ENCODE data around the gene CHD2.
A peak's percentile ranks its signal among the peaks of the same experiment; 100 is the strongest.

Gene CHD2

DNA sequence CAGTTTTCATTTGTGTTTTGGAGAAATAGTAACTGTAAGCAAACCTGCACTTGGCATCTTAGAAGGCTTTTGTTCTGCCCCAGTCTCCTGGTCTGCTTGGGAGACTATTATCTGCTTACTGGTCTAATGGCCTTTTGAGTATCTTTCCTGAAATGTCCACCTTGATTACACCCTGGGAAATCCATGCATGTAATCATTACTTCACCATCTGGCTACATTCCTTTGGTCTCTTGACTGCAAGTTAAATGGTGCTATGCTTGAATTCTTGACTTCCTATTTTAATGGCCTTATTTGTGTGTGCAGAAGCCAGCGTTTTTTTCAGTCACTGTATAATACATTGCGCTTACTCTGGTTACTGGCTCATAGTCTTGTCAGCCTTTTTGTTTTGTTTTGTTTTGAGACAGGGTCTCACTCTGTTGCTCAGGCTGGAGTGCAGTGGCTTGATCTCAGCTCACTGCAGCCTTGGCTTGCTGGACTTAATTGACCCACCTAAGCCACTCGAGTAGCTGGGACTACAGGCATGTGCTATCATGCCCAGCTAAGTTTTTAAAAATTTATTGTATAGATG, 30.0 kb downstream of the CHD2 start:
- peak; percentile 20 to 21 for DNase-seq (ENCODE audit: low read depth in 2 of 2)

DNA sequence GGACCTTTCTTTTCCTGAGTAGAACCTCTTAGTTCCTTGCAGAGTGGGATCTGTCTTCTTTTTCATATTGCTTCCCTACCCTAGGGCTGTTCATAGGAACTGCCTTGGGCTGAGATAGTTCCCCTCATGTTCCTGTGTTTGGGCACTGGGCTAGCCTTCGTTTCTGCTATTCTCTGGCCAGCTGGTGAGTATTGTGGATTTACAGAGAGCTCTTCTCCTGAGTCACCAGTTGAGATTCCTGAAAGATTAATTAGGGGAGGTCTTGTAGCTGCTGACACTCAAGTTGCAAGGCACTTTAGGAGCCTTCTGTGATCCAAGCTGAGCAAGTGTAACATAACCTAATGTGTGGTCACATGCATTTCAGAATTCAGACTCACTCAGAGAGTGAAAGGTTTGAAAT, 30.7 kb downstream of the CHD2 start:
- DNase-seq (ENCODE audit: low read depth in 2 of 2) = peak; percentile 74 to 81

DNA sequence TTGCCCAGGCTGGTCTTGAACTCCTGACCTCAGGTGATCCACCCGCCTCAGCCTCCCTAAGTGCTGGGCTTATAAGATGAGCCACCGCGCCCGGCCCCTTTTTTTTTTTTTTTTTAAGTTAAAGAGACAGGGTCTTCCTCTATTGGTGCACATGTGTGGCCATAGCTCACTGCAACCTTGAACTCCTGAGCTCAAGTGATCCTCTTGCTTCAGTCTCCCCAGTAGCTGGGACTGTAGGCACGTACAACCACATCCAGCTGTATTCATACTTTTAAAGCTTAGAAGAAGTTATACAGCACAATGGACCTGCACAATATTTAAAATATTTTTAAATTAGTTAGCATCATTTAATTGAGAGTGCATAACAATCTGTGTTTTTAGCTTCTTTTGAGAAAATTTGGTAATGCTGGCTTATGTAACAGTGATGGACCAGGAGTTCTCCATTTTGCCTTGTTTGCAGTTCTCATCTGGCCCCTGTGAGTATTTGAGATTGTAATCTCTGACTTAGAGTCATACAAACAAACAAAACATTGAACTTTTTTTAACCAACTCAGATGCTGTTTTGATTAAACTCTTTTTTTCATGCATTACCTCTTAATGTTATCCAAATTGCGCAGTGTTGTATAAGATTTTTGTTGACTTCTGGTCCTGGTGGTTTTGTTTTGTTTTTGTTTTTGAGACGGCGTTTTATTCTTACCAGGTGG, 33.0 kb downstream of the CHD2 start:
- DNase-seq (ENCODE audit: low read depth in 2 of 2) = no peak

DNA sequence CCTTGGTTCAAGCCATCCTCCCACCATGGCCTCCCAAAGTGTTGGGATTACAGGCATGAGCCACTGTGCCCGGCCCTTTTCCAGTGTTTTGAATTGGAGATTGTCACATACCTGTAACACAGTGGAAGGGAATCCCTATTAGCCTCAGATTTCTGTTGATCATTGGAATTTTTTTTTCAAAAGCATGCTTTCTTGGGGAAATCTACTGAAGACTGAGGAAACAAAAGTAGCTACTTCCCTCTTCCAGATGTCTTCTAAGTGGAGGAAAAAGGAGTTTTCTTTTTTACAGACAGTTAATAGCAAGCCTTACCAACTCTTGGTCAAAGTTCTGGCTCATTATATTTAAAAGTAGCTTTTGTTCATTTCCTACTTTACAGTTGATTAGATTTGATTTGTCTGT, 33.7 kb downstream of the CHD2 start:
- DNase-seq (ENCODE audit: low read depth in 2 of 2) = no peak

DNA sequence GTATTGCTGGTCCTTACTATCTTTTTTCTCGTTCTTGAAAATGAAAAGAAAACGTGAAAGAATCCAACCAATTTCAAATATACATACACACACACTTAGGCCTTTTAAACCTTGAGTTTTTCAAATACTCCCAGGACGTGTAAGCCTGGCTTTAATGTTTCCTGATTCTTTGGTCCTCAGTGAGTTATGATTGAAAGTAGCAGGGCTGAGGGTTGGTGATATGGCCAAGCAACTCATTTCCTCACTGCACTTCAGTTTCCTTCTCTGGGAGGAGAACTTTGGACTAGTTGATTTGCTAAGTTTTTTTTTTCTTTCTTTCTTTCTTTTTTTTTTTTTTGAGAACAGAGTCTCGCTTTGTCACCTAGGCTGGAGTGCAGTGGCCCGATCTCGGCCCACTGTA, 34.6 kb downstream of the CHD2 start:
- no peak for DNase-seq (ENCODE audit: low read depth in 2 of 2)

DNA sequence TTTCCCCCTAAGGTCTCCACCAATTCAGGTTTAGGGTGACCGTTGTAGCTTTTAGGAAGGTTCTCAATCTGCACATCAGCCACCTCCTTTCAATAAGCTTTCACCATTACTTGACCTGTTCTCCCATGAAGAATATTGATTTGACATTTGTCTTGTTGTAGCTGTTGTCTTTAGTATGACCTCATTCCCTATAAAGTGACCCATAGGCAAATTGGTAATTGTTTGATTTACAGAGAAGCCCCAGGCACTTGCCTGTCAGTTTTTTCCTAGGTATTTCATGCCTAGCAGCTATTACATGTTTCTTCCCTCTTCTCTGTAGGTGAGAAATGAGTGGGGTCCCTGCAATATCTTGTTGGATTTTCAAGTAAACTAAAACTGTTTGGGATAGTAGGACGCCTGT, 36.0 kb downstream of the CHD2 start:
- DNase-seq (ENCODE audit: low read depth in 2 of 2) = no peak

DNA sequence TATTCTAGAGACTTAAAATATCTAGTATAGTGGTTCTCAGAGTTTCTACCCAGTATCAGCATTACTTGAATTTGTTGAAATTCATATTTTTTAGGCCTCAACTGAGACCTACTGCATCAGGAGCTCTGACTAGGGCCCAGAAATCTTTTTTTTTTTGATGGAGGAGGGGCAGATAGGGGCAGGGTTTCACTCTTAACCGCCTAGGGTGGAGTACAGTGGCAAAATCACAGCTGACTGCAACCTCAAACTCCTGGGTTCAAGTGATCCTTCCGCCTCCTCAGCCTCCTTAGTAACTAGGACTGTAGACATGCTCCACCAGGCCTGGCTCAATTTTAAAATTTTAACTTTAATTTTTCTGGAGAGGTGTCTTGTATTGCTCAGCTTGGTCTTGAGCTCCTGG, 36.6 kb downstream of the CHD2 start:
- no peak for DNase-seq (ENCODE audit: low read depth in 2 of 2)

DNA sequence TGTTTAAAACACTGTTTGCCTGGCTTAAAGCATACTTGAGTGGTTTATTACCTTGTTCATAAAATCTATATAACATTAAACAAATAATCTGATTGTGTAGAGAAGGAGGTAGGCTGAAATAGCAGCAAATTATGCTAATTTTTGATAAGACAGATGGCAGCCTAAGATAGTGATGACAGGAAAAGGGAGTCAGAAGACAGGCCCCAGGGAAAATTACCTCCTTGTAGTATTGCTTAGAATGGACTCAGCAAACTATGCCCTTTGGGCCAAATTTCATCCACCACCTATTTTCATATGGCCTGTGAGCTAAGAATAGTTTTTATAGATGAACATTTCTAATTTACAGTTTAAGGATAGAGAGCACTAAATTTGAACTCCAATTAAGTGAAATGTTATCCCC, 37.8 kb downstream of the CHD2 start:
- no peak for DNase-seq (ENCODE audit: low read depth in 2 of 2)

DNA sequence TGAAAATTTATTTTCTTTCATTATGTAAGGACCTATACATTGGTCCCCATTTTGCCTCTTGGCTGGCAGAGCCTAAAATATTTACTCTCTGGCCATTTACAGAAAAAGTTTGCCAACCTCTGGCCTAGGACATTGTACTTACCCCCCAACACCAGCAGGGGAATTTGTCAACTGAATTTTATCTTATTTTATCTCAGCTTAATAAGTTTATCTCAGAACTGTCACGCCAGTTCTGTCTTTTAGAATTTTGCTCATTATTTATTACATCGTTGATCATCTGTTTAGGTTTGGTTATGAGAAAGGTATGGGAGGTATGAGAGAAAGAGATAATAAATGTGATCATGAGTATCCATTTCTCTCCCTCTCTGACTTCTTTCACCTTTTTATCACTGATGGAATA, 38.3 kb downstream of the CHD2 start:
- no peak for DNase-seq (ENCODE audit: low read depth in 2 of 2)

DNA sequence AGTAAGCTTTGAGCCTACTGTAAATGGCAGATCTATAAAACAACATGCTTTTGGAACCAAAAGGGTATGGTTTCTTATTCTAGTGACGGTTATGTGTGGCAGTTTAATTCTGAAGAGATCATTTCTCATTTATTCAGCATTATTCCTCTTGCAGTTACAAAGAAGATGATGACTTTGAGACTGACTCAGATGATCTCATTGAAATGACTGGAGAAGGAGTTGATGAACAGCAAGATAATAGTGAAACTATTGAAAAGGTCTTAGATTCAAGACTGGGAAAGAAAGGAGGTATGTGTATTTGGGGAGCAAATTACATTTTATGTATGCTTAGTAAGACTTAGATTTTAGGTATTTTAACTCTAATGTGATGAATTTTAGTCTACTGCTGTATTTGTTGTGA, 41.5 kb downstream of the CHD2 start:
- DNase-seq (ENCODE audit: low read depth in 2 of 2) = no peak

DNA sequence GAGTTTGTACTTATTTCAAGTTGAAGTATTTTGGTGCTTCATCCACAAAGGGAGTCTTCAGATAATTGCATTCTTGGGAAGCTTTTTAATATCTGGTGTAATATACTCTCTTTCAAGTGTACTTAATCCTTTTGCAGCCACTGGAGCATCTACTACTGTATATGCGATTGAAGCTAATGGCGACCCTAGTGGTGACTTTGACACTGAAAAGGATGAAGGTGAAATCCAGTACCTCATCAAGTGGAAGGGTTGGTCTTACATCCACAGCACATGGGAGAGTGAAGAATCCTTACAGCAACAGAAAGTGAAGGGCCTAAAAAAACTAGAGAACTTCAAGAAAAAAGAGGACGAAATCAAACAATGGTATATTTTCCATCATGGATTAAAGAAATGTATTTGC, 42.6 kb downstream of the CHD2 start:
- no peak for DNase-seq (ENCODE audit: low read depth in 2 of 2)

DNA sequence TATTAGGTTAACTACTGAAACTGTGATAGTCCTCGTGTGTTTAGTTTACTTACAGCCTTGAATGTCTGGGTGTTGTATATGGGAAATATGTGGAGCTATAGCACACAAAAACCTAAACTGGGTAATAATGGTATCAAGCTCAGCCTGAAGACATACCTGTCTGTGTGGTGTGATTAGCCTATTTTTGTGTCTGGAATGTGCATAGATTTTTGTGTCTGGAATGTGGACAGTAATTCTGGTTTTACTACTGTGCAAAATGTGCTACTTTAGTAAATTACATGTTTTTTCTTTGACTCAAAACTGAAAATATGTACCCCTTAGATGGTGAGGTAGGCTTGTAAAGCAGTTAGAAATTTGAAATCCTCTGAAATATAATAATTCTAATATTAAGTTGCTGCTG, 43.5 kb downstream of the CHD2 start:
- DNase-seq (ENCODE audit: low read depth in 2 of 2) = no peak

DNA sequence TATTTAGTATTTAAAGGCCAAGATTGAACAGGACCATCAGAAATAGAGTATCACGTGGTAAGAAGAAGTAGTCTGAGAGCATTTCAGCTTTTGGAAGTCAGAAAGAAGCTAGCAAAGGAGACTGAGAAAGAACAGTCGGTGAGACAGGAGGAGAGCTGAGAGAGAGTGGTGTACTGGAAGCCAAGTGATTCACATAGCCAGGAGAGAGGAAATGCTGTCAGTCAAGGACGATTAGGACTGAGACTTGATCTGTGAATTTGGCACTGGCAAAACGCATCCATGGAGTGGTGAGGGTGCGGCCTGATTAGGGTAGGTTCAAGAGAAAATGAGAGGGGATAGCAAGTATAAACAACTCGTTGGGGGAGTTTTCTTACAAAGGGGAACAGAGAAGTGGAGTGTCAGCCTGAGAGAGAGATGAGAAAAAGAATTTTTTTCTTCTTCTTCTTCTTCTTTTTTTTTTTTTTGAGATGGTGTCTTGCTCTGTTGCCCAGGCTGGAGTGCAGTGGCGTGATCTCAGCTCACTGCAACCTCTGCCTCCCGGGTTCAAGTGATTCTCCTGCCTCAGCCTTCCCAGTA, 44.9 kb downstream of the CHD2 start:
- no peak for DNase-seq (ENCODE audit: low read depth in 2 of 2)

DNA sequence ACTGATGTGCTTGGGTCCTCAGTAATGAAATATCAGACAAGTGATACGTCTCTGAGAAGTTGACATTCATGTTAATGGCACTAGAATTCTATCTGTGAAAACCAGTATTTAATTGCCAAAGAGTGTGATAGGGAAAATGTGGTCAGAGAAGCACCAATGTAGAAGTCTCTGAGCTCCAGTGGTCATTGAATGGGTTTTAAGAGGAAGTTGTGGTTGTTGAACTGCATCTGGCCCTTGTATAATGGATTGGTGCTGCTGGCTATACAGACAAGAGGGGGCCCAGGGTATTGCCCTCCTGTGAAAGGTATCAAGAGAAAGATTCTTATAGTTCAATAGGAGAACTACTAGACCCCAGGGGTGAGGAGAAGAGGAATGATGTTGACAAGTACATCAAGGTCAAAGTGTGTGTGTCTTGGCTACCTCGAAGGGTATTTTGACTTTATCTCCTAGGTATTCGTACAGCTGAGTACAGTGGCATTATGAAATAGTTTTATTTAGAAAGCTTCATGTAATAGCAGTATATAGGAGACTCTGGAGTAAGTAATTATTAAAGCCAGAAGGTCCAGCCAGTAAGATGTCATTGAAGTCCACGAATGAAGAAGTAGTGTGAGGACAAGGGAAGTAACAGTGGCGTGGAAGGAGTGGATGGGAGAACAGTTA, 47.1 kb downstream of the CHD2 start:
- no peak for DNase-seq (ENCODE audit: low read depth in 2 of 2)

DNA sequence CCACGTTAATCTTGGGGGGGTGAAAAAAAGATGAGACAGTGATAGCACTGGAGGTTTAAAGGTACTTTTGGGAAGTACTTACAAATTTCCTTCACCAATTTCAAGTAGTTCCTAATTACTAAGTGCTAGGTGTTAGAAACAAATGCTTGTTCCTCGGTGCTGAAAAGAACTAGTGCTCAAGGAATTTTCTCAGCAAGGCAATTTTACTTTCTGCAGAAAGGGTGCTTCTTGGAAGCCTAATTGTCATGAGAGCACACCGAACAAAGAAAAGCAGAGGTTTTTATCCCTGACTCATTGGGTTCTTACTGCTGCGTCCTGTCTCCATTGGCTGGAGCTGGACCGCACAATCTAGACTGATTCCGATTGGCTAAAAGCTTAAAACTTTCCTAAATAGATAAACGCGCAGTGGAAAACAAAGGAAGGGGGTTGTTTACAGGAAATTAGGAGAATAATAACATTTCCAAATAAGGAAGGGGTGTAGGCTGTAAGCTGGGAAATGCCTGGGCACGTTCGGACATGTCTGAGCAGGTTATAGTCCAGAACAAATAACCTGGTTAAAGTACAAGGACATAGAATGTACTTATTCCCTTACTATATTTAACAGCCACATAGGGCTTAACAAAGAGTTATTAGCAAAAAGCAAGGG, 49.6 kb downstream of the CHD2 start:
- DNase-seq (ENCODE audit: low read depth in 2 of 2) = no peak

DNA sequence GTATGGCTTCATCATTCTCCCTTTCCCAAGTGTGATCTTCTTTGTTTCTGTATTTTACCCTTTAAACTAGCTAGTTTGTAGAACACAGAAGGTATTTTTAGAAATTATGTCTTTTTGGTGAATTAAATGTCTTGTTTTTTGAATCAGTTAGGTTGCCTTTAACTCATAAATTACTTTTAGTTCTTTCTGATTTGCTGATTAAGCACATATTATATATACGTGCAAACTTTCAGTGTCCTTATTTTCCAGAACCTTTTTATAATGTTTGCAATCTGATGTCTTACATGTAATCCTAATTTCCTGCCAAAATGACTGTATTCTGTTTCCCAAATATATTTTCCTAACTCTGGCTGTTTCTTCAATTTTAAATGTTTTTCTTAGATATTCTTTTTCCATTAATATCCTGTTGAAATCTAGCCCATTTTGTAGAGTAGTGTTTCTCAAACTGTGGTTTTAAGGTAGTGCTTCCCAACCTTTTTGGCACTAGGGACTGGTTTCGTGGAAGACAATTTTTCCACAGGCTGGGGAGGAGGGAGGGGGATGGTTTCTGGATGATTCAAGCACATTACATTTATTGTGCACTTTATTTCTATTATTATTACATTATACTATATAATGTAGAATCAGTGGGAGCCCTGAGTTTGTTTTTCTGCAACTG, 51.8 kb downstream of the CHD2 start:
- DNase-seq (ENCODE audit: low read depth in 2 of 2) = no peak

DNA sequence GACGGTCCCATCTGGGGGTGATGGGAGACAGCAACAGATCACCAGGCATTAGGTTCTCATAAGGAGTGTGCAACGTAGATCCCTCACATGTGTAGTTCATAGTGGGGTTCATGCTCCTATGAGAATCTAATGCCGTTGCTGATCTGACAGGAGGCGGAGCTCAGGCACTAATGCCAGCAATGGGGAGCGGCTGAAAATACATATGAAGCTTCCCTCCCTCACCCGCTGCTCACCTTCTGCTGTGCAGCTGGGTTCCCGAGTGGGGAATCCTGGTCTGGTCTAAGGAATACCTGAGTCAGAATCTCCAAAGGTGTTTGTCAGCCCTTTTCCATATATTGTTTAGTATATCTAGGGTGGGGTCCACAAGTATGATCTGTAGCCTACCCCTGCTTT, 52.3 kb downstream of the CHD2 start:
- no peak for DNase-seq (ENCODE audit: low read depth in 2 of 2)

DNA sequence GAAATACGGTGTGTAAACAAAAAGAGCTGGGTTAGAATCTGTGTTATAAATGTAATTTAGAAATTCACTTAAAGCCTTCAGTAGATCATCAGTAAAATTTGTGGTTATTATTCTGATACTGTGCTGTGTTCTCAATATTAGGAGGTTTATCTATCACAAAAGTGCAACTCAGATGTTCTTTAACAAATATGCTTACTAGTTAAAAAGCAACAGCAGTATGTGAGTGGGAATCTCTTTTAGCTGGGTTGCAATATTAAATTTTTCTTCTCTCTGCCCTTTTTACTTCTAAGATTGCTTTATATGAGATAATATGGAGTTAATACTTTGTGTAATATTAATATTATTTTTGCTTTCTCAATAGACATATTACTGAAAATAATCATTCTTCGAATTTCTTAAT, 53.4 kb downstream of the CHD2 start:
- no peak for DNase-seq (ENCODE audit: low read depth in 2 of 2)

DNA sequence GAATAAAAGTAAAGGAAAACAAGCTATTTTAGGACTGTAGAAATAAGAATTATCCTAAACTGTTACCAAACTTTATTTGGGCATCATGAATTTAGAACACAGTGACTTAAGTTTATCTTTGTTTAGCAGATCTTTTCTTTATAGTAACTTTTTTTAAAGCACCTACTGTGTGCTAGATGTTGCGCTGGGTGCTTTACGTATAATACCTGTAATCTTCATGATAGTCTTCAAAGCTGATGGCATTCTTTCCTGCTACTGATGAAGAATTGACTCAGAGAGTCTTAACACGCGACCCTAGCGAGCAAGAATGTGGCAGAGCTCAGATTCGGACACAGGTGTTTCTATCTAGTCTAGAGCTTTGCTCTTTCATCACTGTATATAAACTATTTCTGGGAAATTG, 53.9 kb downstream of the CHD2 start:
- no peak for DNase-seq (ENCODE audit: low read depth in 2 of 2)

DNA sequence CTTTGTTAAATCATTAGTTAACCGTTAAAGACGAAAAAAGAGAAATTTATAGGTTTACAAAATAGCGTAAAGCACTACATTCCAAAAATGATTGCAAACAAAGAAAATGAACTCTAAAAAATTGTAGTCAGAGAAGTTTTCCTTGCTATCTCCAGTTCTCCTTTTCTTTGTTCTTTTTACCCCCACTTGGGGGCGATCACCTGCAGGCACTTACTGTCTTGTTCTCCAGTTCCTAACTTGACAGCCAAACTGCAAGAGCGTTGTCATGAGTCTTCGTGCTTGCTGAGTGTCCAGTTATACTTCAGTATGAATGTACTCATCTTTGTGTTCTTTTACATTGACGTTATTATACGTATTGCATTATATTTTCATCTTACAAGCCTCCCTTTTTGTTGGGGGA, 54.5 kb downstream of the CHD2 start:
- no peak for DNase-seq (ENCODE audit: low read depth in 2 of 2)

DNA sequence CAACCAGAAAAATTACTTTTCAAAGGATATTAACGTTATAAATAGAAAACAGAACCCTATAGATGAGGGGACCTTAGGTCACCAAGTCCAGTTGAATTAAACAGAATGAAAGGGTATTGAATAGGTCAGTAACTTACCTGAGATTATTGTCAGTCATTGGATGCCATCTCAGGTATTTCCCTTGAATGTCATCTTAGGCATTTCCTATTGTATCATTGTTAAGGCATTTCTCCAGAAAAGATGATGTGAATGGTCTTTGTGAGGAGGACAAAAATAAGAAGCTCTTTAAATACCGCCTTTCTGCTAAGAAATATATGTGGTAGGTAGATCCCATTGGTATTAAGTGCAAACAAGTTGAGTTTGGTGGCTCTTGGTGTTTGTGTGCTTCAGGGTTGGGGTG, 55.6 kb downstream of the CHD2 start:
- no peak for DNase-seq (ENCODE audit: low read depth in 2 of 2)

DNA sequence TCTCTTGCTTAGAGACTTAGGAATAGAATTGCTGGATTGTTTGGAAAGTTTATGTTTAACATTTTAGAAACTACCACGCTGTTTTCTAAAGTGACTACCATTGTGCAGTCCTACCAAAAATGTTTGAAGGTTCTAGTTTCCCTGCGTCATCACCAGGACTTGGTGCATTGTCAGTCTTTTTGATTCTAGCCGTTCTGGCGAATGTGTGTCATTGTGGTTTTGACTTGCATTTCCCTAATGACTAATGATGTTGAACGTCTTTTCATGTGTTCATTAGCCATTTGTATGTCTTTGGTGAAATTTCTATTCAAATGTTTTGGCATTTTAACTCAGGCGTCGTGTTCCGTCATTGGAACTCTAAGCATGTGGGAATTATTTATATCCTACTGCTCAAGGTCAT, 58.0 kb downstream of the CHD2 start:
- no peak for DNase-seq (ENCODE audit: low read depth in 2 of 2)
